Lung (tissue), 12 donors: Measurements from ENCODE around the gene DCAF5. TPM values are rescaled to one million over a fixed set of nuclear protein-coding genes. Genes with fewer than 3 reads are reported as not detected.

Experiments used
- ATAC-seq: fragments of 200-7000 bp; cut with Tn5 transposase; one replicate; pipeline ENCODE4 v1.9.1; 2020; ENCODE audit warnings: moderate number of reproducible peaks; ENCODE audit not compliant: insufficient read depth, low FRiP score
- DNase-seq, 3 donors: peaks; one replicate each; pipeline ENCODE4 v3.0.0-alpha.2; 2013 to 2017
- H3K27ac ChIP-seq, 2 donors: one replicate each; pipeline ENCODE4 v1.5.1; 2013; ENCODE audit warnings: mild to moderate bottlenecking in 2 of 2, moderate library complexity in 2 of 2, control low read depth in 1 of 2, inconsistent platforms in 1 of 2, low read depth in 1 of 2, low read length in 1 of 2
- H3K27me3 ChIP-seq, 3 donors: one replicate each; pipeline ENCODE4 v1.5.1; 2013; ENCODE audit warnings: low read length in 2 of 3; ENCODE audit not compliant: control insufficient read depth in 3 of 3, insufficient read depth in 3 of 3
- H3K36me3 ChIP-seq, 4 donors: one replicate each; pipeline ENCODE4 v1.5.1; 2013; ENCODE audit warnings: low read length in 4 of 4, mild to moderate bottlenecking in 1 of 4, moderate library complexity in 1 of 4; ENCODE audit not compliant: control insufficient read depth in 4 of 4, insufficient read depth in 4 of 4
- H3K4me1 ChIP-seq, 5 donors: one replicate each; pipeline ENCODE4 v1.5.1; 2013; ENCODE audit warnings: low read length in 5 of 5, mild to moderate bottlenecking in 2 of 5, moderate library complexity in 1 of 5; ENCODE audit not compliant: control insufficient read depth in 5 of 5, insufficient read depth in 5 of 5
- H3K4me3 ChIP-seq: one replicate; pipeline ENCODE4 v1.5.1; 2013; ENCODE audit warnings: mild to moderate bottlenecking, control low read depth, moderate library complexity
- H3K9ac ChIP-seq, 2 donors: one replicate each; pipeline ENCODE4 v1.5.1; 2013; ENCODE audit warnings: low read length in 2 of 2, control low read depth in 1 of 2; ENCODE audit not compliant: insufficient read depth in 1 of 2
- H3K9me3 ChIP-seq, 4 donors: one replicate each; pipeline ENCODE4 v1.5.1; 2013; ENCODE audit warnings: low read length in 3 of 4, mild to moderate bottlenecking in 1 of 4, moderate library complexity in 1 of 4; ENCODE audit not compliant: control insufficient read depth in 4 of 4, insufficient read depth in 3 of 4
- CTCF ChIP-seq: IDR thresholded peaks from 2 replicates; pipeline ENCODE4 v1.5.1; 2012; ENCODE audit warnings: mild to moderate bottlenecking; ENCODE audit errors: control extremely low read depth, extremely low read depth
- WGBS, 2 donors: extraction: QIAGEN DNeasy Blood & Tissue Kit; methylation state at CpG; one replicate each; pipeline ENCODE4 v1.1.7; 2013; 5-methylcytosine and 5-hydroxymethylcytosine counted together
- polyA plus RNA-seq, 2 donors: library from polyadenylated mRNA; stranded (reverse); fragments of 200-250 nt; gene quantifications; one replicate each; pipeline ENCODE4 v1.2.1, GENCODE V29; 2013
- total RNA-seq, 2 donors: library from RNA; depleted of rRNA in 1 of 2; stranded (reverse); fragments of >200 nt in 1 of 2; gene quantifications; one replicate each; pipeline ENCODE4 v1.2.1, GENCODE V29; 2014 to 2021
- donor health status: control.
- donor health status: control.
- donor health status: Bipolar disorder and iron deficiency.
- donor health status: healthy.
- donor health status: DM: yes; HTN: yes; CAD: no.

DCAF5 gene
- total and polyA plus RNA-seq, 4 donors: 20.2 to 50.4 (median 31.2) TPM

GRCh38 chr14:69149461-69150244 is 3.3 kb downstream of the DCAF5 start:
- Histone ChIP-seq H3K9me3 (no peaks in the 10 kb centered on the region), H3K36me3 (peaks cover 2 to 12% (median 8%) of the 10 kb centered on the region in 4 donors), H3K27me3 (no peaks in the 10 kb centered on the region), H3K9ac (no peak overlapping the region), H3K4me3 (no peak overlapping the region), H3K27ac (no peak overlapping the region), H3K4me1 (peaks cover 3 to 19% (median 9%) of the 10 kb centered on the region in 5 donors)
- WGBS, 2 donors: 35 to 45% methylated on average over 2 of the region's 2 CpGs
- ATAC-seq: no peak
- no peak for DNase-seq
- TF ChIP-seq CTCF: no peak

GRCh38 chr14:69142101-69142500 is 10.8 kb downstream of the DCAF5 start:
- peaks cover 0 to 10% (median 6%) of the 10 kb centered on the region in 4 donors for H3K36me3 ChIP-seq
- no peak overlapping the region for H3K27ac ChIP-seq
- ATAC-seq: no peak
- no peak for DNase-seq
- no peak overlapping the region for H3K9ac ChIP-seq
- no peak for TF ChIP-seq CTCF
- WGBS, 2 donors: 92 to 97% methylated on average over 5 of the region's 5 CpGs
- no peaks in the 10 kb centered on the region for H3K27me3 ChIP-seq
- no peak overlapping the region for H3K4me3 ChIP-seq
- H3K4me1 ChIP-seq: peaks cover 0 to 16% (median 7%) of the 10 kb centered on the region in 5 donors
- H3K9me3 ChIP-seq: no peaks in the 10 kb centered on the region

GRCh38 chr14:69141550-69141949 is 11.4 kb downstream of the DCAF5 start:
- no peak overlapping the region for H3K4me3 ChIP-seq
- ATAC-seq (no peak), DNase-seq (no peak)
- 44 to 73% methylated on average over 1 of the region's 1 CpG for WGBS, 2 donors
- no peak overlapping the region for H3K27ac ChIP-seq
- H3K9ac ChIP-seq: no peak overlapping the region
- H3K27me3 ChIP-seq: no peaks in the 10 kb centered on the region
- H3K4me1 ChIP-seq: peaks cover 0 to 17% (median 11%) of the 10 kb centered on the region in 5 donors
- peaks cover 0 to 8% (median 5%) of the 10 kb centered on the region in 4 donors for H3K36me3 ChIP-seq
- no peaks in the 10 kb centered on the region for H3K9me3 ChIP-seq
- no peak for TF ChIP-seq CTCF
